ENCODE data around the gene PEMT.

DNA sequence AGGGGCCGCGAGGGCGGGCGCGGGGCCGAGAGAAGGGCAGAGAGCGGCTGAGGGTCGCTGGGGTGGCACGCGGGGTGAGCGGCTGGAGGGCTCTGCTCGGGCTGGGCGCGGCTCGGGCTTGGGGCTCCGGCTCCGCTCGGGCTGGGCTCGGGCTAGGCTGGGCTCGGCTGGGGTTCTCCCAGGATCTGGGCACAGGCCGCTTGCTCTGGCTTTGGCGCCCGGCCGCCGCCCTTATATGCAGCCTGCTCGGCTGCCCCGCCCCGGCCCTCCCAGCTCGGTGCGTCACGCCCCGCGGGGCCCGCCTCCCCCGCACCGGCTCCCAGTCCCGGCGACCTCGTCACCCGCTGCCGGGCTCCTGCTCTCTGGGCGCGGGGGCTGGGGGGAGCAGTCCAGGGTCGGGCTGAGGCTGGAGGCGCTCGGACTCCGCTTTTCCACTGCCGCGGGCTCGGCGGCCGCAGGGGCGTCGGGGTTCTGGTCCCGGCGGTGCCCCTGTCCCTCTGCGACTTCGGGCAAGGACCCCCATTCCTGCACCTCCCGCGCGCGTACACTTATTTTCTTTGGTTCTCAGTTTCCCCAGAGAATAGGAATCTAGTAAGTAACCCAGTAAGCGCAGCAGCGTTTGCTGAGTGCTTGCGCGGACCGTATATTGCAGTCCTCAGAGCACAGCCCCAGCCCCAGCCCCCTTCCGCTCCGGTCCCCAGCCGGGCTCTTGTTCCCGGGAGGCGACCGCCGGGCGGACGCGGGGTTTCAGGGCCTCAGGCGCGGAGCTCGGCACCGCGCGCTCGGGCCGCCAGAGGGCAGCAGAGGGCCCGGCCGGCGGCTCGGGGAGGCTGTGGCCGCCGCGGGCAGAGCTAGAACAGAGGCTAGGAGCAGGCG is 95.1 kb downstream of the PEMT start, which contains the start of gene RASD1:
- TF ChIP-seq, protein P1, sequence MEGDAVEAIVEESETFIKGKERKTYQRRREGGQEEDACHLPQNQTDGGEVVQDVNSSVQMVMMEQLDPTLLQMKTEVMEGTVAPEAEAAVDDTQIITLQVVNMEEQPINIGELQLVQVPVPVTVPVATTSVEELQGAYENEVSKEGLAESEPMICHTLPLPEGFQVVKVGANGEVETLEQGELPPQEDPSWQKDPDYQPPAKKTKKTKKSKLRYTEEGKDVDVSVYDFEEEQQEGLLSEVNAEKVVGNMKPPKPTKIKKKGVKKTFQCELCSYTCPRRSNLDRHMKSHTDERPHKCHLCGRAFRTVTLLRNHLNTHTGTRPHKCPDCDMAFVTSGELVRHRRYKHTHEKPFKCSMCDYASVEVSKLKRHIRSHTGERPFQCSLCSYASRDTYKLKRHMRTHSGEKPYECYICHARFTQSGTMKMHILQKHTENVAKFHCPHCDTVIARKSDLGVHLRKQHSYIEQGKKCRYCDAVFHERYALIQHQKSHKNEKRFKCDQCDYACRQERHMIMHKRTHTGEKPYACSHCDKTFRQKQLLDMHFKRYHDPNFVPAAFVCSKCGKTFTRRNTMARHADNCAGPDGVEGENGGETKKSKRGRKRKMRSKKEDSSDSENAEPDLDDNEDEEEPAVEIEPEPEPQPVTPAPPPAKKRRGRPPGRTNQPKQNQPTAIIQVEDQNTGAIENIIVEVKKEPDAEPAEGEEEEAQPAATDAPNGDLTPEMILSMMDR (IDR thresholded peaks at IDR 0.05): peak; percentile 30 to 98 (median 46)
- TF ChIP-seq POLR2A (IDR thresholded peaks at IDR 0.05): peak; percentile 83 to 87

All from sigmoid colon (tissue), 3 donors.